H9 (cell line): ENCODE data around the gene NAXD. TPM values are rescaled to one million over a fixed set of nuclear protein-coding genes. Genes with fewer than 3 reads are reported as not detected.

Source experiments
- DNase-seq: peaks from one replicate; pipeline ENCODE4 v3.0.0-alpha.2; 2017
- H2AFZ ChIP-seq: one replicate; pipeline ENCODE4 v1.6.1; 2013; ENCODE audit warnings: mild to moderate bottlenecking, low read length, control low read depth, moderate library complexity
- H2AK5ac ChIP-seq: 2 replicates; pipeline ENCODE4 v1.6.1; 2013; ENCODE audit warnings: low read length, control low read depth, mixed read lengths; ENCODE audit not compliant: insufficient read length
- H2BK120ac ChIP-seq: one replicate; pipeline ENCODE4 v1.6.1; 2013; ENCODE audit warnings: low read depth, mild to moderate bottlenecking, low read length, control low read depth, inconsistent platforms; ENCODE audit not compliant: poor library complexity, severe bottlenecking
- H2BK12ac ChIP-seq: 2 replicates; pipeline ENCODE4 v1.6.1; 2013; ENCODE audit warnings: low read length, control low read depth, mixed read lengths, low read depth; ENCODE audit not compliant: insufficient read length
- H2BK15ac ChIP-seq: 2 replicates; pipeline ENCODE4 v1.6.1; 2013; ENCODE audit warnings: low read depth, low read length, control low read depth
- H2BK20ac ChIP-seq: one replicate; pipeline ENCODE4 v1.6.1; 2013; ENCODE audit warnings: low read depth, mild to moderate bottlenecking, low read length, control low read depth, inconsistent platforms; ENCODE audit not compliant: poor library complexity, severe bottlenecking
- H2BK5ac ChIP-seq: 2 replicates; pipeline ENCODE4 v1.6.1; 2013; ENCODE audit warnings: low read length, control low read depth, mixed read lengths; ENCODE audit not compliant: insufficient read length
- H3K14ac ChIP-seq: 2 replicates; pipeline ENCODE4 v1.6.1; 2013; ENCODE audit warnings: low read length, control low read depth; ENCODE audit not compliant: insufficient read depth
- H3K18ac ChIP-seq: 2 replicates; pipeline ENCODE4 v1.6.1; 2013; ENCODE audit warnings: low read depth, mild to moderate bottlenecking, mixed read lengths, low read length, control low read depth; ENCODE audit not compliant: insufficient read length
- H3K23ac ChIP-seq: 2 replicates; pipeline ENCODE4 v1.6.1; 2013; ENCODE audit warnings: low read length, control low read depth, mixed read lengths, low read depth; ENCODE audit not compliant: insufficient read length
- H3K23me2 ChIP-seq: 2 replicates; pipeline ENCODE4 v1.6.1; 2013; ENCODE audit warnings: low read depth, mild to moderate bottlenecking, mixed read lengths, low read length, control low read depth; ENCODE audit not compliant: insufficient read length, poor library complexity, severe bottlenecking
- H3K27ac ChIP-seq: 2 replicates; pipeline ENCODE4 v1.5.1; 2013; ENCODE audit warnings: low read length, control low read depth, mixed read lengths, low read depth; ENCODE audit not compliant: insufficient read length
- H3K27me3 ChIP-seq: 2 replicates; pipeline ENCODE4 v1.6.1; 2013; ENCODE audit warnings: low read length, control low read depth, inconsistent platforms; ENCODE audit not compliant: insufficient read depth
- H3K4ac ChIP-seq: 2 replicates; pipeline ENCODE4 v1.6.1; 2013; ENCODE audit warnings: low read depth, mild to moderate bottlenecking, control low read depth, inconsistent platforms, low read length, moderate library complexity
- H3K4me1 ChIP-seq: 2 replicates; pipeline ENCODE4 v1.6.1; 2013; ENCODE audit warnings: low read length, control low read depth, inconsistent platforms; ENCODE audit not compliant: insufficient read depth
- H3K4me2 ChIP-seq: 2 replicates; pipeline ENCODE4 v1.6.1; 2013; ENCODE audit warnings: low read length, control low read depth, mixed read lengths; ENCODE audit not compliant: insufficient read length, insufficient read depth
- H3K56ac ChIP-seq: 2 replicates; pipeline ENCODE4 v1.6.1; 2013; ENCODE audit warnings: low read depth, mild to moderate bottlenecking, mixed read lengths, low read length, control low read depth; ENCODE audit not compliant: insufficient read length
- H3K79me1 ChIP-seq: 2 replicates; pipeline ENCODE4 v1.6.1; 2013; ENCODE audit warnings: low read depth, mild to moderate bottlenecking, moderate library complexity, low read length, control low read depth, inconsistent platforms; ENCODE audit not compliant: insufficient read depth, poor library complexity, severe bottlenecking
- H3K79me2 ChIP-seq: 2 replicates; pipeline ENCODE4 v1.6.1; 2013; ENCODE audit warnings: low read length, control low read depth, inconsistent platforms; ENCODE audit not compliant: insufficient read depth
- H3K9ac ChIP-seq: 2 replicates; pipeline ENCODE4 v1.6.1; 2013; ENCODE audit warnings: low read length, control low read depth, mixed read lengths; ENCODE audit not compliant: insufficient read length; ENCODE audit errors: extremely low read depth
- H3K9me3 ChIP-seq: one replicate; pipeline ENCODE4 v1.6.1; 2013; ENCODE audit warnings: low read depth, low read length, inconsistent platforms; ENCODE audit not compliant: control insufficient read depth
- H3T11ph ChIP-seq: one replicate; pipeline ENCODE4 v1.6.1; 2013; ENCODE audit warnings: mild to moderate bottlenecking, low read length, control low read depth, inconsistent platforms
- H4K20me1 ChIP-seq: one replicate; pipeline ENCODE4 v1.6.1; 2013; ENCODE audit not compliant: control insufficient read depth, insufficient read length, insufficient read depth
- H4K5ac ChIP-seq: 2 replicates; pipeline ENCODE4 v1.6.1; 2013; ENCODE audit warnings: low read depth, mild to moderate bottlenecking, mixed read lengths, low read length, control low read depth; ENCODE audit not compliant: insufficient read length
- H4K8ac ChIP-seq: replicated peaks from 2 replicates; pipeline ENCODE4 v1.6.1; 2013; ENCODE audit warnings: low read length, control low read depth, mixed read lengths, low read depth; ENCODE audit not compliant: insufficient read length
- H4K91ac ChIP-seq: 2 replicates; pipeline ENCODE4 v1.6.1; 2013; ENCODE audit warnings: low read depth, mild to moderate bottlenecking, moderate library complexity, mixed read lengths, low read length, control low read depth; ENCODE audit not compliant: insufficient read length
- H3K27ac Mint-ChIP-seq, 3 experiments: 2 replicates in 2 of 3; 3 replicates in 1 of 3; pipeline ENCODE4 v1.8.0; 2020 to 2021; ENCODE audit warnings: mixed read lengths in 3 of 3, mild to moderate bottlenecking in 1 of 3, moderate library complexity in 1 of 3
- H3K27me3 Mint-ChIP-seq: 2 replicates; pipeline ENCODE4 v1.8.0; 2021; ENCODE audit warnings: low read depth, mild to moderate bottlenecking, moderate library complexity, mixed read lengths
- H3K36me3 Mint-ChIP-seq, 3 experiments: 2 replicates in 2 of 3; 3 replicates in 1 of 3; pipeline ENCODE4 v1.8.0; 2020 to 2021; ENCODE audit warnings: low read depth in 3 of 3, mixed read lengths in 3 of 3; ENCODE audit not compliant: insufficient read depth in 1 of 3
- H3K4me1 Mint-ChIP-seq, 2 experiments: 2 replicates each; pipeline ENCODE4 v1.8.0; 2020; ENCODE audit warnings: mixed read lengths in 2 of 2
- H3K4me3 Mint-ChIP-seq, 2 experiments: 2 replicates in 1 of 2; 3 replicates in 1 of 2; pipeline ENCODE4 v1.8.0; 2020 to 2021; ENCODE audit warnings: mild to moderate bottlenecking in 2 of 2, mixed read lengths in 2 of 2, moderate library complexity in 1 of 2
- H3K9me3 Mint-ChIP-seq, 2 experiments: 2 replicates in 1 of 2; 3 replicates in 1 of 2; pipeline ENCODE4 v1.8.0; 2020; ENCODE audit warnings: mild to moderate bottlenecking in 2 of 2, mixed read lengths in 2 of 2, moderate library complexity in 1 of 2
- WGBS: extraction: QIAGEN DNeasy Blood & Tissue Kit; methylation state at CpG from one replicate; pipeline ENCODE4 v1.1.7; 2013; ENCODE audit warnings: missing lambda C conversion rate, low lambda C conversion rate, mixed read lengths; ENCODE audit not compliant: insufficient read length; ENCODE audit errors: extremely low coverage; 5-methylcytosine and 5-hydroxymethylcytosine counted together
- total RNA-seq: library from RNA; stranded (reverse); gene quantifications from 2 replicates; pipeline ENCODE4 v1.2.1, GENCODE V29; 2021
- TF ChIP-seq, protein P1 (sequence below): fragments of 200-600 bp; sonication (generic); conservative IDR thresholded peaks from 3 replicates; pipeline ENCODE4 v1.8.0; 2021; ENCODE audit warnings: antibody characterized with exemption, mild to moderate bottlenecking

The NAXD gene
- total RNA-seq, 1 experiment from 2014 or later: 25.5 TPM

GRCh38 chr13:110571896-110572777 lies 43.2 kb upstream of the NAXD start:
- Mint-ChIP-seq H3K4me3 (no peak overlapping the region), H3K36me3 (no peaks in the 10 kb centered on the region), H3K27ac (no peak overlapping the region), H3K4me1 (peaks cover 19 to 27% of the 10 kb centered on the region in 2 experiments), H3K9me3 (no peaks in the 10 kb centered on the region), H3K27me3 (peaks cover 12% of the 10 kb centered on the region)
- Histone ChIP-seq H4K5ac (no peak overlapping the region), H3K79me1 (no peaks in the 10 kb centered on the region), H2BK120ac (no peak overlapping the region), H2AK5ac (no peak overlapping the region), H3K56ac (no peak overlapping the region), H4K20me1 (no peaks in the 10 kb centered on the region), H3K4me1 (no peaks in the 10 kb centered on the region), H3K27me3 (no peaks in the 10 kb centered on the region), H3K18ac (no peak overlapping the region), H4K91ac (no peak overlapping the region), H3K4ac (no peak overlapping the region), H4K8ac (no peak overlapping the region), H3K4me2 (no peak overlapping the region), H2BK12ac (no peak overlapping the region), H3K23ac (no peak overlapping the region), H3T11ph (no peak overlapping the region), H3K9me3 (no peaks in the 10 kb centered on the region), H2BK15ac (no peak overlapping the region), H3K14ac (no peak overlapping the region), H3K23me2 (no peaks in the 10 kb centered on the region), H2BK20ac (no peak overlapping the region), H2AFZ (no peak overlapping the region), H3K27ac (no peak overlapping the region), H2BK5ac (no peak overlapping the region), H3K9ac (no peak overlapping the region), H3K79me2 (no peaks in the 10 kb centered on the region)
- no CpG with 5 or more reads among the region's 20 CpGs for WGBS
- TF ChIP-seq, protein P1, sequence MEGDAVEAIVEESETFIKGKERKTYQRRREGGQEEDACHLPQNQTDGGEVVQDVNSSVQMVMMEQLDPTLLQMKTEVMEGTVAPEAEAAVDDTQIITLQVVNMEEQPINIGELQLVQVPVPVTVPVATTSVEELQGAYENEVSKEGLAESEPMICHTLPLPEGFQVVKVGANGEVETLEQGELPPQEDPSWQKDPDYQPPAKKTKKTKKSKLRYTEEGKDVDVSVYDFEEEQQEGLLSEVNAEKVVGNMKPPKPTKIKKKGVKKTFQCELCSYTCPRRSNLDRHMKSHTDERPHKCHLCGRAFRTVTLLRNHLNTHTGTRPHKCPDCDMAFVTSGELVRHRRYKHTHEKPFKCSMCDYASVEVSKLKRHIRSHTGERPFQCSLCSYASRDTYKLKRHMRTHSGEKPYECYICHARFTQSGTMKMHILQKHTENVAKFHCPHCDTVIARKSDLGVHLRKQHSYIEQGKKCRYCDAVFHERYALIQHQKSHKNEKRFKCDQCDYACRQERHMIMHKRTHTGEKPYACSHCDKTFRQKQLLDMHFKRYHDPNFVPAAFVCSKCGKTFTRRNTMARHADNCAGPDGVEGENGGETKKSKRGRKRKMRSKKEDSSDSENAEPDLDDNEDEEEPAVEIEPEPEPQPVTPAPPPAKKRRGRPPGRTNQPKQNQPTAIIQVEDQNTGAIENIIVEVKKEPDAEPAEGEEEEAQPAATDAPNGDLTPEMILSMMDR: no peak
- DNase-seq: no peak
